Daoy (cell line): ENCODE data around the gene ST6GALNAC3. TPM values are rescaled to one million over a fixed set of nuclear protein-coding genes. Genes with fewer than 3 reads are reported as not detected.

ENCODE experiments used
- DNase-seq: peaks from one replicate; pipeline ENCODE4 v3.0.0-alpha.2; 2015; ENCODE audit warnings: low read depth
- total RNA-seq: library from RNA; depleted of rRNA; stranded (reverse); fragments of >200 nt; shearing (Covaris generic); gene quantifications from 2 replicates; pipeline ENCODE4 v1.2.3, GENCODE V29; 2014

Gene ST6GALNAC3
- total RNA-seq, 1 experiment from 2014 or later, result 3.8 TPM

DNA sequence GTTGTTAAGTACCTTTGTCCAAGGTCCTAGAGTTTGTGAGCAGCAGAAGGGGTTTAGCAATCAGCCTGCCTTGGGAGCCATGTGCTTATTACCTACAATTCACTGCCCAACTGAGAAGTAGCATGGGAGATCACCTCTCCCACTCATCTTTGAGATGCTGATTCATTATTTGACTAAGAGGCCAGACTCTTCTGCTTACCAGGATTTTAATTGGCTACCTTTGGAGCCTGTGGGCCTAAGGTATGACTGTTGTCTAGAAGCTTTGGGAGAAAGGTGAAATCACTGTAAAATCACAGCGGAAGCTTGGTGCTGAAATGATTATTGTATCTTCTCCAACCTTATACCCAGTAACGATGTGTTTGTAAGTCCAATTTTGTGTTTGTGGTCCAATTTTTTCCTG is 213.4 kb downstream of the ST6GALNAC3 start:
- DNase-seq, result no peak

DNA sequence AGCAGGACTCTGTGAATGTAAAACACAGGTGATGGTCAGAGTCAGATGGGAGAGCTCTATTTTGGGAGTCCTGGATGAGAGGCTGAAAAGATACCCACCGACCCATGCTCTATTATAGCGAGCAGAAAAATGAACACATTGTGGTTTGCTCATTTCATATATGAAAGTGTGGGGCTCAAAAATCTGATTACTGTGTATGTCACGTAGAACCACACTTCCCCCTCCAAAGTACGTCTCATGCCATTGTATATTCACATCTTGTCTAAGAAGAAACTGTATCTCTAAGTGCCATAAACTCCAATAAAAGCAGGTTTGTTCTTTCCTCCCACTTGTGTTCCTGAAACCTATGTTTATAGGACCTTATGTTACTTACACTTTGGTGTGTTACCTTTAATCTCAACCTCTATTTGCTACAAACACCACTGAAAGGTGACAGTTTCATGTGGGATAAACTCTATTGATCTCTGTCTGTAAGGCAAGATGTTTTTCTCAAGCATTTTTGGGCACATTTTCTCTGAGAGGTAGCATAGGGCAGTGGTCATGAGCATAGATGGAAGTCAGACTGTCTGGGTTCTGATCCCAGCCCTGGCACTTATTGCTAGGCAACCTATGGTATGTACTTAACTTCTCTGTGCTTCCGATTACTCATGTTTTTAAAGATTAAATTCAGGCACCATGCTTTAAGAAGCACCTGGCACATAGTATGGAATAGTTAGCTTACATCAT is 214.4 kb downstream of the ST6GALNAC3 start:
- no peak for DNase-seq

DNA sequence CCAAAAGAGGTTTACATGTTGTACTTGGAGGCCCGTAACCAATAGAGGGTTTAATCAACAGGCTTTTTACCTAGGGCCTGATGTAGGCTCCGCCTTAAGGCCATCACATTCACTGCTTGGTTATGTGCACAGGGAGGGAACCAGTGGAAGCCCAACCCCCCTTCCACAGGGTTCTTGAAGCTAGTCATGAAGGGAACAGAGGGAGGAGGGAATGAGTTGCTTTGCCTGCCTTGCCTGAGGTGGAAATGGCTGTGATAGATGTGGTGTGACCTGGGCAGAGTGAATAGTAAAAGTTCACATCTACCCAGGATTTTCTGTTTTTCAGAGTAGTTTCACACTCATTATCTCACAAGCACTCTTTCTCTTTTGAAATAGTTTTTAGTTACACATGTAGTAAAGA is 215.1 kb downstream of the ST6GALNAC3 start:
- no peak for DNase-seq

DNA sequence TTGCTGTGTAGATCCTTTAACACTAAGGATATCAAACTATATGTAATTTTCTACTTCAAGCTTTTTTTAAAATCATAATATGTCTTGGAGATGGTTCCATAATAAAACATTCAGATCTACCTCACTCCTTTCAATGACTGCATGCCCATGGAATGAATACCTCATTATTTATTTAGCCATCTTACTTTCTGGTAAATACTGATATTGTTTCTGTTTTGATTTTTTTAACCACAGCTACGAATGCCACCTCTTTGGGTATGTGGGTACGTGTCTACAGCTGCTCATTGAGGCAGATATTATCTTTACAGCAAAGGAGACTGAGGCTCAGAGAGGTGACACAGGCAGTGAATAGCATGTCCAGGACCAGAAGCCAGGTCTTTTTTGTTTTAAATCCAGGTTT is 215.7 kb downstream of the ST6GALNAC3 start:
- no peak for DNase-seq

DNA sequence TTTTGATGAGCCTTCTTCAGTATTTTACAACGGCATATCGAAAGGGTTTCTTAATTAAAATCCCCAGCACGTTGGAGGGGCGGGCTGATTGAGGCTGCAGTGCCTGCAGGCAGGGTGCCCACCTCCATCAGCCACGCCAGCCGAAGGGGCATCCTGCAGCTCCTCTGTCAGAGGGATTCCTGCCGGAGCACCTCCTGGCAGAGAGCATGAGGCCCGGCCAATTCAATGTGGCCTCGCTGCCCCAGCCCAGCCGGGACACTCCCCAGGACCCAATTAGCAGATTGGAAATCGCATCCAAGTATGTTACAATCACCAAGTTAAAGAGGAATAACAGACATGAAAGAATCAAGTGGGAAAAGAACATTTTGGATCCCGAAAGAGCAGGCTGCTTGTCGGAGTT is 216.6 kb downstream of the ST6GALNAC3 start:
- DNase-seq, result no peak

DNA sequence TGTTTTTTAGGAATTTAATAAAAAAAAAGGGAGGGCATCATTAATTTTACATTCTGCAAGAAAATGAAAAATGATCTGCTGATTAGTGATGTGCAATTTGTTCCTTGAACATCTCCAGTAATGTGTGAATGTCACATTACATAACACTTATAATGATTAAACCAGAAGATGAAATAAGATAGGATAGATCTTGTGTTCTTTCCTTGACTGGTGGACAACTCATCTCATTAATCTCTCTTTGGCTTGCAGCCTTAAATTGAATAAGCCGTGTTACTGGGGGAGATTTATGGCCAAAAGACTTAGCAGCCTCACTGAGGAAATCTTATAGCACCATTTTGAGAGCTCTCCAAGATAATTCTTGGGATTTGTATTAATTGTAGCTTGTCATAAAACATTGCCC is 217.2 kb downstream of the ST6GALNAC3 start:
- DNase-seq, result no peak

DNA sequence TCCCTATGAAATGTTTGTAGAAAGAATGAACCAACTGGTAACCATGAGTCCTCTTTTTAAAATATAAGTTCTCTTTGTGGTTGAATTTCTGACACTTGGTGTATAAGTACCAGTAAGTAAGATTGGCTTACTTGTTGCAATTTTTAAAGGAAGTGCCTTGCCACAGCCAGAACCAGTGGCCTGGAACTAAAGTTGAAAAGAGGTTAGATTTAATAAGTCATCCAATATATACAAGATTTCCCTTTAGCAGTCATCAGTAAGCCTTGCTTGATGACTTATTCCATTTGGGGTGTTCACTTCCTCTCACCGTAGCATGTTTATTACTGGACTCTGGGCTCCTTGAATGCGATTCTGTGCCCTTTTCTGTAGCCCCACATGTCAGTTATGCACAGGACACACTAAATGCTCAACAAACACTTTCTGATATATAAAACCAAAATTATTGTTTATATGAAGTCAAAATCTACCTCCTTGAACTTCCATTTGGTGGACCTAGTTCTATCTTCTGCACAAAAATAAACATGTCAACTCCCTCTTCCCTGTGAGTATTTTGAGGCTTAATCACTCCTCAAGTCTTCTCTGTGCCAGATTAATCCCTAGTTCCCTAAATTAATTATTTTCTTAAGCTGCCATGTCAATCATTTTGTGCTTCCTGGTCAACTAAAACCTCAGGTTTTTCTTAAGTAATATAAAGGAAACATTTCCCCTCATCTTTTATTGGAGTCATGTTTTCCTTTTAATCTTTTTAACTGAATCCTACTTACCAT is 218.1 kb downstream of the ST6GALNAC3 start:
- DNase-seq, result no peak

DNA sequence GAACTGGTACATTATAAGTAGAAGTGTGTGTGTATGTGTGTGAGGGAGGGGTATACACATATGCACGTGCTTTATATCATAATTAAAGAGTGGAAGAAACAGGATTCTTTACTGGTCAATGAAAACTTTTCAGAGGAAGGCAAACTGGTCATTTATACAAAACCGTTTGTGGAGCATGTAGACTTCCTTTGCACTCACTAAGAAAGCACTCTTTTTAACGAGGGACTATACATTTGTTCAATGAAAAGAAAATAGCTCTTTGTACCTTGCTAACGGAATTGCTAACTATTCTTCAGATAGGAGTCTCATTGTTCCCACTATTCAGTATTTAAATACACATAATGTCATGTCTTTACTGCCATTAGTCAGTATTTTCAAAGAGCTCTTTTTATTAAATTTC is 219.3 kb downstream of the ST6GALNAC3 start:
- DNase-seq, result no peak

DNA sequence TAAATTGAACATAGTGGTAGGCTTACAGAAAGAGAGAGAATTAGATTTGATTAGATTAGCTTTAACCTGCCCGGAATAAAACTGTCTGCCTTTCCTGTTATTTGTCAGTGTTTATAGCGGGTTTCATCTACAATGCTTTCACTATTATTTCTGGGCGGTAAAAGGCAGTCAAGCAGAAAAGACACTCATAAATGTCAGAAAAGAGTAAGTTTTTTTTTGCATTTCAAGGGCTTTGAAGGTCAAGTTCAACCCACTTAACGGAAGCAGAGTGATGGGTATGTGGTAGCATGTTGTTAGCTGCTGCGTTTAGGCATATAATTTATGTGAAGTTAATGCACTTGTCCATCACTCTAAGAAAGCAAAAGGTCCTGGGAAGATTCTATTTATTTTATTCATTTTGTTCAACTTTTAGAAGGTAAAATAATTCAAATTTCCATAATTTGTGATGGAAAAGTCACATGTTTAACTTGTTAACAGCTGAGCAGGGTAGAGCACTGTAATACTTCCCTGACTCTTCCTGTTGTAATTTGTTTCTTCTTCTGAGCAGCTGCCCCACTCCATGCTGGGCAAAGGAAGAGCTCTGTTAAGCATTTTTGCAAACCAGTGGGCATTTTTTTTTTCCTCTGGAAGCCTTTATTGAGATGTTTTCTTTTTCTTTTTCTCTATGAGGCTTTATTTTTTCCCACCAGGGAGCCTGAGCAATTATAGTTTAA is 220.1 kb downstream of the ST6GALNAC3 start:
- no peak for DNase-seq

DNA sequence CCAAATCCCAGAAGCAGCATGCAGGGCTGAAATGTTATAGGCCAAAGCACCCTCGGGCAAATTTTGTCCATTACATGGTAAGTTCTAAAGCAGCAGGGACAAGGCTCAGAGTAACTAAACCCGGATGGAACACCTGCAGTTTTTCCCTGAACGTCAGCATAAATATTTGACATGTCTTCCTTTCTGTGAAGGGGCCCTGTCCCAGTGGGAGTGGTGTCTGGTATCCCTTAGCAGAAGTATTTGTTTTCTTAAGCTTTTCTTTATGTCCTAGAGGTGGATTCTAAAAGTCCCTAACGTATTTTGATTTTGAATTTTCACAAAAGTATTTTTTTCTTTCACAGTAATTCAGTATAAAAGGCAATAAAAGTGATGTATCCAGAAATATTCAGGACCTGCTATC is 223.9 kb downstream of the ST6GALNAC3 start:
- DNase-seq, result no peak

DNA sequence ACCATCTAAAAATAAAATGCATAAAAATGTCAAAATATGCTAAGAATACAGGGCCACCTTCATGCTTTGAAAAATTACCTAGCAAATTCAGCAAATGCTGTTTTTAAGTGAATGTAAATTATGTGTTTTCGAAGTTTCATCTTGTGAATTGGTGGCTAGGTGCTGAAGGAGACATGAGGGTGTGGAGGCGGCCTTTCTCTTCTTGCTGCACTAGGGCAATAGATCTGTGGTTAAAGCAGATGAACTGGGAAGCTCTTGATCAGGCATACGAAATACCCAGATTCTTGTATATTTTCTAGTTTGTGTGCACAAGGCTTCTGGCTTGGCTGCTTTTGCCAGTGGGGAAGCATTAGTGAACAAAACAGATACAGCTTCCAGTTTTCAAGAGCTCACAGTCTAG is 224.5 kb downstream of the ST6GALNAC3 start:
- no peak for DNase-seq

DNA sequence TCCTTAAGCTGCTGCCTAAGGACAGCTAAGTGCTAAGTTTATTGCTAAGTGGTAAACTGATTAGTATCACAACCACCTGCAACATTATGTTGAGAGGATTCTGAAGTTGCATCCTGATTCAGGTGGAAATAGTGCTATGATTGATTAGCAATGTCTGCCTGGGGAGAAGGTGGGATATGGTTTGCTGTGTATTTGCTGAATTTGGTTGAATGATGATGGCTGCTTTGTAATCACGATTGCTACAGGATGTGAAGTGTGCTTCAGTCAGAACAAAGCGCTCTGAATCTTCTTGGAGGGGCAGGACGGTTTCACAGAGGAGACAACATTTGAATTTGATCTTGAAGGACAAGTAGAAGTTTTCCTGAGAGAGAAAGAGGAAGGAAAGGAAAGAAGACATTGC is 226.0 kb downstream of the ST6GALNAC3 start:
- DNase-seq, result no peak

DNA sequence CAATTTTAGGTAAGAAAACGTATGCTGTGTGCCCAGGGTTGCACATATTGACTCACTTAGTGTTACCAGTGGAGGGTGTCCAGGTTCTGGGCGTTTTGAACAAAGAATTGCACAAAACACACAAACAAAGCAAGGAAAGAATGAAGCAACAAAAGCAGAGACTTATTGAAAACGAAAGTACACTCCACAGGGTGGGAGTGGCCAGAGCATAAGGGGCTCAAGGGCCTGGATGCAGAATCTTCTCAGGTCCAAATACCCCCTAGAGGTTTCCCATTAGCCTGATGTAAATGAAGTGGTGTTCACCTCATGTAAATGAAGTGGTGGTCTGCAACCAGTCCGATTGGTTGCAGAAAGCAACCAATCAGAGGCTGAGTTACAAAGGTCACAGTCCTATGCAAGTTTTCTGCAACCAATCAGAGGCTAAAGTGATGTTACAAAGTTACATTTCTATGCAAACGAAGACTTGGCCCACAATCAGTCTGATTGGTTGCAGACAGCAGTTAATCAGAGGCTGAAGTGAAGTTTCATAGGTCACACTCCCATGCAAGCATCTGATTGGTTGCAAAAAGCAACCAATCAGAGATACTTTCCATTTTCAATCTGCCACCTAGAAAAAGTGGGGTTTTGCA is 228.3 kb downstream of the ST6GALNAC3 start:
- DNase-seq, result no peak

DNA sequence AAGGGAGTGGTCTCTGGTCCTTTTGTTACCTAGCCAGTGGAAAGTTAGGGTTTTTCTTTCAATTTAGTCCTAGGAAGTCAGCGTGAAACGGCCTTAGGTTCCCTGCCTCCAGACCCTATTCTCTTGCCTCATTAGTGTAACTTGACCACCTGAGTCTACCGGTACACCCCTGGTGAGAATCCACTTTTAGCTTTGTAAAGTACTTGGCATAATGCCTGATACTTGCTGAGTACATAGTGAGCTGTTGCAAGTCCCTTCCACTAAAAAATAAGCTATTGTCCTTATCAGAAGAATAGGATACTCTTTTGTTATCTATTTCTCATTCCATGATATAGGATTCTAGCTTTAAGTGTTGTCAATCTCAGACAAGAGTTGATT is 228.8 kb downstream of the ST6GALNAC3 start:
- no peak for DNase-seq

DNA sequence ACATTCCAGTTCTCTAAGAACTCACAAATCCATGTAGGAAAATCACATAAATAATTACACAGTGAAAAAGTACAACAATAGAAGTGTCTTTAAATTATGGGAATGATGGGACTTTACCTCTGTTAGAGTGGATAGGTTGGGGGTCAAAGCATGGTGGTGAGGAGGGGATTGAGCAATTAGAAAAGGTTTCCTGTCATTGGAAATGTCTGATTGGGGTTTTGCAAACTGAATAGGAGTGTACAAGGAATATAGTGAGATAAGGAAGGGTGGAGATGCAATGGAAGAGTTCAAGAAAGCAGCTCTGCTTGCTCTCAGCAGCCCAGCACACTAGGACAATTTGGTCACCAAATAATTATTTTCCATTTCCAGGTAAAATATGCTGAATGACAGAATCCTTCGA is 238.8 kb downstream of the ST6GALNAC3 start:
- no peak for DNase-seq

DNA sequence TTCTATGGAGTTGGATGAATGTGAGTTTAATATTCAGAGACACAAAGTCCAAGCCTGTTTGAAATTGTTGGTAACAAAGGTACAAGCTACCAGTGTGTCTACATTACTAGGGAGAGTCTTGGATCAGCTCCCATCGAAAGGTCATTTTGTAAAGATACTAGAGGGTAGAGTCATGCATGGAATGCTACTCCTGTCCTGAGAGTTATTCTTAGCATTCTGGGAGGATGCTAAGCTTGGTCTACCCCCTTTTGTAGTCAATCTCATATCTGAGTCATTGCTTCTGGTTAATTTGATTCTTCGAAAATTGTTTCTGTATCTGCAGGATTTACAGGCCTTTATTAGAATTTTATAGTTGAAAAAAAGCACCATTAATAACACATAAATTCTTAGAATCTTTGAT is 240.2 kb downstream of the ST6GALNAC3 start:
- no peak for DNase-seq

DNA sequence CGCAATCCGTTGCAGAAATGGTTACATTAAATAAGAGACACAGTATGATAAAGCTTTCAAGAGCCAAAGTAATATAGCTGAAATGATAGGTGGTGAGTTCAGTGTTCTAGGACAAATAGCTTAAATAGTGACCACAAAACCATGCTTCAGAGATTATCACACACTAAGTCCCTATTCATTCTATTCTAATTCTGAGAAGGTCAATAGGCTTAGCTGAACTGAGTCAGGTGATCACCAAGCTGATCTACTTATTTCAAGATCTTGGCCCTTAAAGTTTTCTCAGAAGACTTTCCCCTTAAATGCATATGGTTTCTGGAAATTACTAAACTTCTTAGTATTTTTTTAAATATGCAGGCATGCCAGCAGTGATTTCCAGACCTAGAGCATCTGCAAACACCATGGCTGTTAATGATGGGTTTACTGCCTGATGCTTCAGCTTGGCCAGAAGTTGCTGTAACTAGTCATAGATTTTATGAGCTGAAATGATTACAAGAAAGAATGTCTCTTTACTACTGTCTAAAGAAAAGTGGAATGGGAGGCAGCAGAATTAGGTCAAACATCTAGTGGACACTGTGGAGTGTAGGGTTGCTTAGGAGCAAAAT is 242.9 kb downstream of the ST6GALNAC3 start:
- DNase-seq, result no peak

DNA sequence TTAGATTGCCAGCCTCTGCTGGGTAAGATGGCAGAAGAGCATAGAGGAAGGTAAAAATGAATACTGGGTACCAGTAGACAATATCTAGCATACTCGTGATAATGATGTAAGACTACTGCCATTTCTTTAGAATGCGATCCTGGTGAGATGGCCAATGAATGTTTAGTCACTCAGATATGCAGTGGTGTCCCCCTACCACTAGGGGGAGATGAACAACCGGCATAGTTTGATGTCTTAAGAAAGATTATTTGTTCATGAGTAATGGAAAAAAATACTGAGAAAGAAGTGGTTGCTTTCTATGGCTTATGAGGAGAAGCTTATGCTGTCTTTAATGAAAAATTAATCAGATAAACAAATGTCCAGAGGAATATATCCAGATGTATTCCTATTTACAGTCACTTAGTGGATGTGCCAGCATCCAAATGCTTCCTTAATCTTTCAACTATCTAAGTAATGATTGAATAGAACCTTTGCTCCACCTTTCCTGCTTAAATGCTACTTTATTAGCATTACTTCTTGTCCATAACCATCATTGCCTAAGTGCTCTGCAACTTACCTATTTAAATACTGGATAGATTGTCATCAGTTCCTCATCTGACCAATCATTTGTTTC is 256.6 kb downstream of the ST6GALNAC3 start:
- DNase-seq, result peak; percentile 69

DNA sequence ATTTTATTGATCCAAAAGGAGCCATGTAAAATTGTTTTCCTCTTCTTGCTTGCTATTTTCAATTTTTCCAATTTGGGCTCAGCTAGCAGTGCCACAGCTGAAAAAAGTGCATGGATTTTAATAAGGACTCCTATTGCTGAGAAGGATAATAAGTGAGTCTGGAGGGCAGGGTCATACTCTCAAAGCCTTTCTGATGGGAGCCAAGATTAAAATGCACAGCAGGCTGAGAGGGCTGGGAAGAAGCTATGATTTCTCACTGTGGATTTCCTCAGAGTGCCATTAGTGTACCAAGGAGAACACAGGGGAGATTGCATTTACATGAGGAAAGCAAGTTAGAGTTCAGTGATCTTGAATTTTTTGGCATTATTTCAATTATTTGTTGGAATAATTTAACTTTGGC is 261.3 kb downstream of the ST6GALNAC3 start:
- no peak for DNase-seq

DNA sequence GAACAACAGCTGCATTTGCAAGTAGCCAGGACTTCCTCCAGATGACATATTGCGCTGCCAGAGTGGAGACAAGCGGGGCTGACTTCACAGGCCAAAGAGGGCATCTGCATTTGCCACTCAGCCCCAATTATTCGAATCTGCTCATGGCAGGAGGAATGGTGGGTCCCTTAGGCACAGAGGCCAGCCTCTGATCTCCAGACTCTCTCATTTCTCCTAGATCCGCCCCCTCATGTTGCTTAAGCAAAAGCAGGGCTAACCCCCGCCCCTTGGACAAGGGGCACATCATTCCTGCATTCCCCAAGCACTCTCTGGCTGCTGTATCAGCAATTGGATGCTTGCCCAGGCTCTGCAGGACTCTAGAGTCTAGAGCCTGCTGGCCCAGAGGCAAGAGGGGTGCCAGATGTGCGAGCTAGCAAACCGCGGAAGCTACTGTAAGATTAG is 262.4 kb downstream of the ST6GALNAC3 start:
- DNase-seq, result peak; percentile 87

DNA sequence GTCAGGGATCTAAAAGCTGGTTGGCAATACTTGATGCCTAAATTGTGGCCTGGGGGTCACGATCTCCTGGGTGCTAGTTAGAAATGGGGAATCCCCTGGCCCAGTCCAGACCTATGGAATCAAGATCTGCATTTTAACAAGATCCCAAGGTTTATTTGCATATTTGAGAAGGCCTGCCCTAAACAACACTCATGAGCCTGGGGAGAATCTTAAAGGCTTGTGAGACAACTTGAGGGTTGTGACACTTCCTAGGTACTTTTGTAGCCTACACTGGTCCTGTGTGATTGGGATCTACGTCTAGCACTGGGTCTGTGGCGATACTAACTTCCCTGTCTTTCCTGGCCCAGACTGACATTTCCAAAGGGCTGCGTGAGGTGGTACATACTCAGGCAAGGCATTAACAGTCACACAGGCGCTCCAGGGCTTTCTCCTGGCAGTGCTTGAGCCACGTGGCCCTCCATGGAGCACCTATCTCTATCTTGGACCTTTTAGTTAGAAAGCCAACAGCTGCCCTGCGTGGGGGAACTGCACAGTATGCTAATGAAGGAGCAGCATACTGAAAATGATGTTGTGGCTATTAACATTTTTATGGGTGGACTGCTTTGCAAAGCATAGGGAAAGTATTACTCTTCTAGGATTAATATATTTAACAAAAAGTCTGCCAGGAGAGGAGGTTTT is 263.1 kb downstream of the ST6GALNAC3 start:
- DNase-seq, result no peak
